GM18498 (cell line): Measurements from ENCODE around the gene THSD7B.

ENCODE experiments used
- ATAC-seq: cut with Tn5 transposase; IDR thresholded peaks from one replicate; pipeline ENCODE4 v1.9.1; 2021; ENCODE audit warnings: mild to moderate bottlenecking, moderate library complexity; ENCODE audit not compliant: unreplicated experiment

The THSD7B gene

GRCh38 chr2:137192366-137193310 is 427.3 kb downstream of the THSD7B start:
- ATAC-seq, result no peak

GRCh38 chr2:137193401-137193800 is 428.1 kb downstream of the THSD7B start:
- ATAC-seq, result no peak

- no peak for ATAC-seq
These were observed 428.8 kb downstream of the THSD7B start for GRCh38 chr2:137194111-137194510.

- no peak for ATAC-seq
These were observed 434.4 kb downstream of the THSD7B start for GRCh38 chr2:137199751-137200150.

- no peak for ATAC-seq
These were observed 437.0 kb downstream of the THSD7B start for GRCh38 chr2:137202318-137202717.

- no peak for ATAC-seq
These were observed 440.0 kb downstream of the THSD7B start for GRCh38 chr2:137205324-137205723.

- no peak for ATAC-seq
These were observed 440.7 kb downstream of the THSD7B start for GRCh38 chr2:137206069-137206468.

GRCh38 chr2:137207030-137207429 is 441.7 kb downstream of the THSD7B start:
- ATAC-seq, result no peak

GRCh38 chr2:137208431-137208891 is 443.1 kb downstream of the THSD7B start:
- no peak for ATAC-seq

GRCh38 chr2:137210039-137210438 is 444.7 kb downstream of the THSD7B start:
- no peak for ATAC-seq

- ATAC-seq, result no peak
These were observed 446.4 kb downstream of the THSD7B start for GRCh38 chr2:137211761-137212160.

GRCh38 chr2:137220438-137220993 is 455.2 kb downstream of the THSD7B start:
- no peak for ATAC-seq

GRCh38 chr2:137221797-137222492 is 456.6 kb downstream of the THSD7B start:
- no peak for ATAC-seq

- ATAC-seq, result no peak
These were observed 458.4 kb downstream of the THSD7B start for GRCh38 chr2:137223722-137224121.

- no peak for ATAC-seq
These were observed 463.2 kb downstream of the THSD7B start for GRCh38 chr2:137228566-137228965.

GRCh38 chr2:137229834-137230233 is 464.5 kb downstream of the THSD7B start:
- ATAC-seq, result no peak

- ATAC-seq, result no peak
These were observed 466.3 kb downstream of the THSD7B start for GRCh38 chr2:137231628-137232027.

GRCh38 chr2:137232076-137232475 is 466.7 kb downstream of the THSD7B start:
- ATAC-seq, result no peak

GRCh38 chr2:137233091-137233490 is 467.7 kb downstream of the THSD7B start:
- no peak for ATAC-seq

GRCh38 chr2:137237055-137237454 is 471.7 kb downstream of the THSD7B start:
- ATAC-seq, result no peak

GRCh38 chr2:137238065-137238464 is 472.7 kb downstream of the THSD7B start:
- no peak for ATAC-seq
